GM12892 (cell line): ENCODE data around the gene TPRX2.
"Not testable (repeated sequence)": the region's sequence is repeated elsewhere in the genome, so short reads cannot be mapped to it uniquely, and the experiment has no call there.

Experiments used
- POLR2A ChIP-seq: IDR thresholded peaks from 2 replicates; pipeline ENCODE4 v1.6.1; 2011; ENCODE audit warnings: low read depth, low read length, control low read depth
- POLR2AphosphoS5 ChIP-seq: IDR thresholded peaks from 2 replicates; pipeline ENCODE4 v1.6.1; 2011; ENCODE audit warnings: low read depth, low read length, control low read depth
- TAF1 ChIP-seq: IDR thresholded peaks from 2 replicates; pipeline ENCODE4 v1.6.1; 2011; ENCODE audit warnings: low read depth, mild to moderate bottlenecking, control low read depth, low read length, borderline replicate concordance

DNA sequence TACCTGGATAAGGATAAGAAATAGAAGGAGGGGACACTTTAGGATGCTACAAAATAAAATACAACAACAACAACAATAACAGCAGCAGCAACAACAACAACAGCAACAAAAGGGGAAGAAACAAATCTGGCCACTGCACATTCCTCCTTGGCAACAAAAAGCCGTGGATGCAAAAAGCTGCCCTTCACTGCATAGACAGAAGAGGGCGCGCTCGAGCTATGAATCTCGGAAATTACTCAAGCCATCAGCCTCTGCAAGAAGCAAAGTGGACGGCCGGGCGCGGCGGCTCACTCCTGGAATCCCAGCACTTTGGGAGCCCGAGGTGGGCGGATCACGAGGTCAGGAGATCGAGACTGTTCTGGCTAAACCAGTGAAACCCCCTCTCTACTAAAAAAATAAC lies 50.3 kb downstream of the TPRX2 start:
- not testable (repeated sequence) for TF ChIP-seq POLR2A, TAF1, POLR2AphosphoS5
